CD4-positive, CD25-positive, alpha-beta regulatory T cell (primary cell): ENCODE results near the gene PRKD2. TPM values are rescaled to one million over a fixed set of nuclear protein-coding genes. Genes with fewer than 3 reads are reported as not detected.
A peak's percentile ranks its signal among the peaks of the same experiment; 100 is the strongest.

ENCODE experiments used
- ATAC-seq, 2 donors: fragments of 150-1000 bp; cut with Tn5 transposase; one replicate each; pipeline ENCODE4 v1.10.0; 2021; ENCODE audit warnings: low read depth in 2 of 2, moderate number of reproducible peaks in 2 of 2, moderate library complexity in 1 of 2
- DNase-seq, 3 donors: peaks; one replicate each; pipeline versions ENCODE4 v3.0.0 to v3.0.0-alpha.2; 2012 to 2022; ENCODE audit warnings: mixed read lengths in 1 of 3
- H3K27ac ChIP-seq: one replicate; pipeline ENCODE4 v1.7.0; 2013; ENCODE audit warnings: mild to moderate bottlenecking, low read length; ENCODE audit not compliant: insufficient read depth, poor library complexity, severe bottlenecking
- H3K27me3 ChIP-seq: one replicate; pipeline ENCODE4 v1.7.0; 2013; ENCODE audit warnings: low read length; ENCODE audit not compliant: control insufficient read depth, insufficient read depth
- H3K36me3 ChIP-seq: one replicate; pipeline ENCODE4 v1.7.0; 2013; ENCODE audit warnings: mild to moderate bottlenecking, low read length, moderate library complexity; ENCODE audit not compliant: control insufficient read depth, insufficient read depth
- H3K4me1 ChIP-seq: 2 replicates; pipeline ENCODE4 v1.7.0; 2013; ENCODE audit warnings: mild to moderate bottlenecking, low read length; ENCODE audit not compliant: insufficient read depth, control insufficient read depth, poor library complexity, severe bottlenecking
- H3K4me3 ChIP-seq: one replicate; pipeline ENCODE4 v1.7.0; 2013; ENCODE audit warnings: low read depth, mild to moderate bottlenecking, low read length, moderate library complexity
- H3K9me3 ChIP-seq, 2 experiments: 1 replicate in 1 of 2; 2 replicates in 1 of 2; pipeline ENCODE4 v1.7.0; 2013; ENCODE audit warnings: low read length in 2 of 2, mild to moderate bottlenecking in 1 of 2, moderate library complexity in 1 of 2; ENCODE audit not compliant: control insufficient read depth in 2 of 2
- H3K27ac Mint-ChIP-seq, 3 donors: one replicate each; pipeline ENCODE4 v1.8.0; 2020 to 2022; ENCODE audit warnings: mild to moderate bottlenecking in 3 of 3, mixed read lengths in 3 of 3, moderate library complexity in 2 of 3
- H3K27me3 Mint-ChIP-seq: one replicate; pipeline ENCODE4 v1.8.0; 2022; ENCODE audit warnings: mild to moderate bottlenecking, mixed read lengths
- H3K36me3 Mint-ChIP-seq: one replicate; pipeline ENCODE4 v1.8.0; 2020; ENCODE audit warnings: mixed read lengths
- H3K4me1 Mint-ChIP-seq, 4 donors: one replicate each; pipeline ENCODE4 v1.8.0; 2020 to 2022; ENCODE audit warnings: mixed read lengths in 4 of 4, mild to moderate bottlenecking in 1 of 4
- H3K4me3 Mint-ChIP-seq, 4 donors: one replicate each; pipeline ENCODE4 v1.8.0; 2020 to 2022; ENCODE audit warnings: mild to moderate bottlenecking in 4 of 4, mixed read lengths in 4 of 4, moderate library complexity in 3 of 4
- H3K9me3 Mint-ChIP-seq, 7 donors: one replicate each; pipeline ENCODE4 v1.8.0; 2020 to 2022; ENCODE audit warnings: mixed read lengths in 7 of 7, mild to moderate bottlenecking in 3 of 7, moderate library complexity in 2 of 7
- polyA plus RNA-seq, 4 donors: library from polyadenylated mRNA; unstranded; fragments of 300-500 nt; fragmentation: Illumina TruSeq; gene quantifications; one replicate each; pipeline ENCODE4 v1.2.3, GENCODE V29; 2021
- total RNA-seq: library from RNA; stranded (reverse); gene quantifications from one replicate; pipeline ENCODE4 v1.2.3, GENCODE V29; 2022

PRKD2 gene
- total and polyA plus RNA-seq, 5 donors from 2014 or later, result 37.0 to 171 (median 46.7) TPM

- DNase-seq, result no peak
- Mint-ChIP-seq H3K27ac (no peak overlapping the region), H3K36me3 (no peaks in the 10 kb centered on the region), H3K27me3 (peaks cover 67% of the 10 kb centered on the region), H3K4me1 (peaks cover 0 to 14% (median 7%) of the 10 kb centered on the region in 4 donors), H3K9me3 (peaks cover 0 to 21% (median 0%) of the 10 kb centered on the region in 7 donors), H3K4me3 (peak overlapping the region in 1 of 4 donors; percentile 63)
- Histone ChIP-seq H3K9me3 (peaks cover 0 to 3% of the 10 kb centered on the region in 2 experiments), H3K4me3 (no peak overlapping the region), H3K27ac (no peak overlapping the region), H3K36me3 (no peaks in the 10 kb centered on the region), H3K4me1 (peaks cover 8% of the 10 kb centered on the region), H3K27me3 (peaks cover 12% of the 10 kb centered on the region)
- no peak for ATAC-seq
These were observed 67.7 kb downstream of the PRKD2 start for GRCh38 chr19:46648961-46649960.

GRCh38 chr19:46648060-46648960 lies 68.6 kb downstream of the PRKD2 start:
- H3K9me3 ChIP-seq, result peaks cover 0 to 3% of the 10 kb centered on the region in 2 experiments
- no peaks in the 10 kb centered on the region for H3K36me3 Mint-ChIP-seq
- no peak overlapping the region for H3K27ac ChIP-seq
- peak overlapping the region in 1 of 3 donors; percentile 53 for H3K27ac Mint-ChIP-seq
- H3K36me3 ChIP-seq, result no peaks in the 10 kb centered on the region
- peaks cover 75% of the 10 kb centered on the region for H3K27me3 Mint-ChIP-seq
- no peak for DNase-seq
- peak overlapping the region; percentile 34 to 69 (median 53) for H3K4me3 Mint-ChIP-seq
- peaks cover 0 to 14% (median 7%) of the 10 kb centered on the region in 4 donors for H3K4me1 Mint-ChIP-seq
- peaks cover 12% of the 10 kb centered on the region for H3K27me3 ChIP-seq
- H3K9me3 Mint-ChIP-seq, result peaks cover 0 to 21% (median 0%) of the 10 kb centered on the region in 7 donors
- no peak overlapping the region for H3K4me3 ChIP-seq
- ATAC-seq, result no peak
- H3K4me1 ChIP-seq, result peaks cover 8% of the 10 kb centered on the region

GRCh38 chr19:46646402-46646801 lies 70.5 kb downstream of the PRKD2 start:
- no peak overlapping the region for H3K4me3 ChIP-seq
- Mint-ChIP-seq H3K27ac (no peak overlapping the region), H3K9me3 (peaks cover 0 to 21% (median 0%) of the 10 kb centered on the region in 7 donors), H3K36me3 (no peaks in the 10 kb centered on the region), H3K4me1 (peaks cover 0 to 14% (median 7%) of the 10 kb centered on the region in 4 donors), H3K27me3 (peaks cover 79% of the 10 kb centered on the region), H3K4me3 (no peak overlapping the region)
- peaks cover 0 to 3% of the 10 kb centered on the region in 2 experiments for H3K9me3 ChIP-seq
- peaks cover 8% of the 10 kb centered on the region for H3K4me1 ChIP-seq
- no peak overlapping the region for H3K27ac ChIP-seq
- H3K27me3 ChIP-seq, result peaks cover 14% of the 10 kb centered on the region
- no peak for DNase-seq
- H3K36me3 ChIP-seq, result no peaks in the 10 kb centered on the region
- no peak for ATAC-seq

- H3K4me1 ChIP-seq, result peaks cover 11% of the 10 kb centered on the region
- no peak overlapping the region for H3K27ac Mint-ChIP-seq
- H3K4me3 Mint-ChIP-seq, result no peak overlapping the region
- H3K27me3 Mint-ChIP-seq, result peaks cover 74% of the 10 kb centered on the region
- peaks cover 14% of the 10 kb centered on the region for H3K27me3 ChIP-seq
- no peaks in the 10 kb centered on the region for H3K36me3 ChIP-seq
- no peaks in the 10 kb centered on the region for H3K36me3 Mint-ChIP-seq
- no peak overlapping the region for H3K4me3 ChIP-seq
- no peak for ATAC-seq
- peaks cover 0 to 3% of the 10 kb centered on the region in 2 experiments for H3K9me3 ChIP-seq
- no peak for DNase-seq
- H3K9me3 Mint-ChIP-seq, result peaks cover 0 to 15% (median 0%) of the 10 kb centered on the region in 7 donors
- H3K27ac ChIP-seq, result no peak overlapping the region
- H3K4me1 Mint-ChIP-seq, result peaks cover 0 to 7% (median 6%) of the 10 kb centered on the region in 4 donors
These were observed 72.2 kb downstream of the PRKD2 start for GRCh38 chr19:46644720-46645119.

GRCh38 chr19:46640656-46641055 lies 76.3 kb downstream of the PRKD2 start:
- Histone ChIP-seq H3K9me3 (no peaks in the 10 kb centered on the region), H3K4me3 (no peak overlapping the region), H3K27ac (no peak overlapping the region), H3K36me3 (no peaks in the 10 kb centered on the region), H3K4me1 (peaks cover 34% of the 10 kb centered on the region), H3K27me3 (peaks cover 5% of the 10 kb centered on the region)
- ATAC-seq (no peak), DNase-seq (no peak)
- Mint-ChIP-seq H3K27ac (peak overlapping the region in 1 of 3 donors; percentile 21), H3K4me1 (peaks cover 0 to 2% (median 0%) of the 10 kb centered on the region in 4 donors), H3K4me3 (peak overlapping the region in 3 of 4 donors; percentile 47 to 73 (median 68)), H3K27me3 (peaks cover 44% of the 10 kb centered on the region), H3K9me3 (peaks cover 0 to 2% (median 0%) of the 10 kb centered on the region in 7 donors), H3K36me3 (no peaks in the 10 kb centered on the region)

GRCh38 chr19:46639358-46640182 lies 77.3 kb downstream of the PRKD2 start:
- H3K4me1 ChIP-seq, result peaks cover 41% of the 10 kb centered on the region
- ATAC-seq, result no peak
- peak in 1 of 3 donors; percentile 48 for DNase-seq
- Mint-ChIP-seq H3K36me3 (no peaks in the 10 kb centered on the region), H3K27ac (no peak overlapping the region), H3K9me3 (no peaks in the 10 kb centered on the region), H3K4me3 (peak overlapping the region; percentile 9 to 73 (median 62)), H3K27me3 (peaks cover 35% of the 10 kb centered on the region), H3K4me1 (peaks cover 0 to 10% (median under 1%) of the 10 kb centered on the region in 4 donors)
- no peaks in the 10 kb centered on the region for H3K9me3 ChIP-seq
- H3K27ac ChIP-seq, result peak overlapping the region; percentile 65
- H3K4me3 ChIP-seq, result no peak overlapping the region
- peaks cover 5% of the 10 kb centered on the region for H3K27me3 ChIP-seq
- no peaks in the 10 kb centered on the region for H3K36me3 ChIP-seq
